Jurkat, Clone E6-1 (cell line): ENCODE results near the gene TFPT. TPM values are rescaled to one million over a fixed set of nuclear protein-coding genes. Genes with fewer than 3 reads are reported as not detected.

ENCODE experiments used
- DNase-seq: peaks from one replicate; pipeline ENCODE4 v3.0.0-alpha.2; 2011; ENCODE audit warnings: low read depth, low spot score
- H3K4me3 ChIP-seq: 2 replicates; pipeline ENCODE4 v1.5.1; 2011; ENCODE audit warnings: mild to moderate bottlenecking, low read length, control low read depth, moderate library complexity
- polyA plus RNA-seq: library from polyadenylated mRNA; unstranded; fragments of >200 nt; gene quantifications from one replicate; pipeline ENCODE4 v1.2.1, GENCODE V29; 2012; ENCODE audit warnings: missing spikeins; ENCODE audit not compliant: insufficient read length, insufficient read depth

TFPT gene
- polyA plus RNA-seq, result 56.9 TPM

- H3K4me3 ChIP-seq, result peak within 1 kb of the TSS; percentile 100
- peak; percentile 98 for DNase-seq
Measured at GRCh38 chr19:54115109-54116063, at the start of gene TFPT, which contains the start of gene PRPF31. TSS of gene TFPT (minus strand) at chr19:54115657. CDS start at chr19:54115269, 388 bp downstream. TSS of gene PRPF31 (plus strand) at chr19:54115754. CDS start at chr19:54118279, 2,525 bp downstream.

GRCh38 chr19:54165222-54165621 is 49.8 kb upstream of the TFPT start:
- no peak overlapping the region for H3K4me3 ChIP-seq

GRCh38 chr19:54164369-54165068 is 49.1 kb upstream of the TFPT start:
- DNase-seq, result no peak
- H3K4me3 ChIP-seq, result no peak overlapping the region

More at GRCh38 chr19:54165222-54165621, 49.8 kb upstream of the TFPT start:
- DNase-seq, result no peak

- no peak for DNase-seq
- H3K4me3 ChIP-seq, result no peak overlapping the region
Measured at GRCh38 chr19:54162884-54163283, 47.4 kb upstream of the TFPT start.

- DNase-seq, result peak; percentile 33
- peak overlapping the region; percentile 32 for H3K4me3 ChIP-seq
Measured at GRCh38 chr19:54162241-54162805, 46.9 kb upstream of the TFPT start.

GRCh38 chr19:54160854-54161253 is 45.4 kb upstream of the TFPT start:
- DNase-seq, result no peak
- H3K4me3 ChIP-seq, result peak overlapping the region; percentile 85

GRCh38 chr19:54160182-54160811 is 44.8 kb upstream of the TFPT start:
- H3K4me3 ChIP-seq, result peak overlapping the region; percentile 85
- no peak for DNase-seq

GRCh38 chr19:54159352-54160181 is 44.1 kb upstream of the TFPT start, which contains the start of gene LENG1:
TSS of gene LENG1 (minus strand) at chr19:54159721. CDS start at chr19:54159695, 26 bp downstream.
- DNase-seq, result peak; percentile 100
- H3K4me3 ChIP-seq, result peak within 1 kb of the TSS; percentile 85

GRCh38 chr19:54158812-54159351 is 43.4 kb upstream of the TFPT start:
- H3K4me3 ChIP-seq, result peak overlapping the region; percentile 80
- no peak for DNase-seq

- no peak for DNase-seq
- H3K4me3 ChIP-seq, result no peak overlapping the region
Measured at GRCh38 chr19:54156953-54157352, 41.5 kb upstream of the TFPT start.

- no peak overlapping the region for H3K4me3 ChIP-seq
- DNase-seq, result no peak
Measured at GRCh38 chr19:54156490-54156889, 41.0 kb upstream of the TFPT start.

- DNase-seq, result no peak
- no peak overlapping the region for H3K4me3 ChIP-seq
Measured at GRCh38 chr19:54155694-54156093, 40.2 kb upstream of the TFPT start.

GRCh38 chr19:54154603-54155345 is 39.3 kb upstream of the TFPT start:
- H3K4me3 ChIP-seq, result no peak overlapping the region
- peak; percentile 88 for DNase-seq

- no peak overlapping the region for H3K4me3 ChIP-seq
- no peak for DNase-seq
Measured at GRCh38 chr19:54153731-54154326, 38.4 kb upstream of the TFPT start.

GRCh38 chr19:54152878-54153524 is 37.5 kb upstream of the TFPT start:
- no peak for DNase-seq
- no peak overlapping the region for H3K4me3 ChIP-seq

- no peak overlapping the region for H3K4me3 ChIP-seq
- DNase-seq, result no peak
Measured at GRCh38 chr19:54152267-54152666, 36.8 kb upstream of the TFPT start.
